Placental epithelial cell (primary cell): ENCODE results near the gene KRTAP19-8. TPM values are rescaled to one million over a fixed set of nuclear protein-coding genes. Genes with fewer than 3 reads are reported as not detected.

Source experiments
- total RNA-seq: library from RNA; depleted of rRNA; stranded (reverse); fragments of >200 nt; gene quantifications from 2 replicates; pipeline ENCODE4 v1.2.3, GENCODE V29; 2012

The KRTAP19-8 gene
- total RNA-seq = not detected in 2 replicates

DNA sequence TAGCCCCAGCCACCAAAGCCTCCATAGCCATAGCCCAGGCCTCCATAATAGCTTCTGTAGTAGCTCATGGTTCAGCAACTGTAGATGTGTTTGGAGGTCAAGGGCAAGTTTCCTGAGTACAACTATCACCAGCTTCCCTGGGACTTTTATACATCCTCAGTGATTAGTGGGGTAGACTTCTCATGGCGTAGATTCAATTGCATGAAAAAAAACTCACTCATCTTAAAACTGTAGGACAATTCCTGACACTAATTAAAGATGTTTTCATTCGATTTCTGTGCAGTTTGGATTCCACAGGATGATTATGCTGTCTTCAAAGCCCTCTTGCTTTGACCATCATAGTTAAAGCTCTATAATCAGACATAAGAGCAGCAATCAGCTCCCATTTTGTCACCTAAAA is at the start of gene KRTAP19-8:
Gene KRTAP19-8, minus strand, starts transcription at position 101 of the 400 bp plus-strand sequence. Its CDS starts 33 bp downstream, at position 68.

Other genes with a start within 250 kb of the KRTAP19-8 start
- not detected in 2 replicates for gene KRTAP8-1, start 225.2 kb downstream of the KRTAP19-8 start, total RNA-seq
- gene KRTAP7-1, start 208.7 kb downstream of the KRTAP19-8 start, total RNA-seq = not detected in 2 replicates
- not detected in 2 replicates for gene KRTAP11-1, start 156.9 kb downstream of the KRTAP19-8 start, total RNA-seq